SK-N-MC (cell line): ENCODE results near the gene FSHB.

Experiments used
- EZH2 ChIP-seq: fragments of 200-600 bp; sonication (generic); IDR thresholded peaks from one replicate; pipeline ENCODE4 v1.6.1; 2017; ENCODE audit warnings: antibody characterized with exemption
- FOXP2 ChIP-seq: optimal IDR thresholded peaks from 2 replicates; pipeline ENCODE3; 2011; ENCODE audit warnings: mild to moderate bottlenecking, moderate library complexity; ENCODE audit not compliant: insufficient read depth; ENCODE audit errors: extremely low read length, control extremely low read depth
- POLR2AphosphoS5 ChIP-seq: IDR thresholded peaks from 2 replicates; pipeline ENCODE4 v1.6.1; 2012; ENCODE audit warnings: mild to moderate bottlenecking, low read depth, low read length, borderline replicate concordance

- TF ChIP-seq EZH2 = no peak
- TF ChIP-seq POLR2AphosphoS5 = no peak
- no peak for TF ChIP-seq FOXP2
These were observed 26.2 kb downstream of the FSHB start for GRCh38 chr11:30257058-30257457.
